Measurements from ENCODE around the gene AGO3. TPM values are rescaled to one million over a fixed set of nuclear protein-coding genes. Genes with fewer than 3 reads are reported as not detected.

Gene AGO3
- total RNA-seq, 4 donors from 2014 or later = 21.2 to 47.8 (median 36.0) TPM

DNA sequence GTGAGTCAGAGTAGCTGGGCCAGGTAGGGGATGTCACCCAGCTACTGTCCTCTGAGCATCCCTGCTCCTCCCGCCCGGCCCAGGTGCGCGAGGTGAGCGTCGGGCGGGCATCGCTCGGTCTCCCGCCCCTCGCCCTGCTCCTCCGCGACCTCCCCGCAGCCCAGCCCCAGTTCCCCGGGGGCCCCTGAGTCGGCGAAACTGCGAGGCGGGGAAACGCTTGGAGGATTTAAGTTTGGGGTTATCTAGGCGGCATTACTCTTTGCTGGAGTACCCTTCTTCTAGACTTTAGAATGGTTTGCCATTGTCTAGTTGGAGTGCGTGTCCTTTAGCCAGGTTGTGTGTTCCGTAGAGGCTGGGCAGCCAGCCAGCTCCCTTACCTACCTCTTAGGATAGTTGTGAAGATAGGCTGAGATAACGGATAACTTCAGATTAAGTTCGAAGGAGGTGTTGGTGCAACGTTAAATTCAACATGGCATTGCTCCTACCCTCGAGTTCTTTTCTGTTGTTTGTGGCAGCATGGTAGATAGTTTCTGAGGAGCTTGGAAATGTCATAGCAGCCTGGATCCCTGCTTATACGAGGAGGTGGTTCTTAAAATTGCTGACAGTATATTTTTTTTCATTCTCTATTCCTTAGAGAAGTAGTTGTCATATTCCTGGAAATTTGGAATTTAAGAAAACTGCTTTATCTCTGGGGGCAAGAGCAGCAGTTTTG lies 697 bp downstream of the AGO3 start:
- intact Hi-C loops (cut with DNase I; ENCODE audit: low total_unique reads) = no loop called here
- peak overlapping the region; percentile 98 to 99 for H3K27ac ChIP-seq
- no peaks in the 10 kb centered on the region for H3K36me3 ChIP-seq
- peak overlapping the region; percentile 75 for H3K4me3 ChIP-seq
- peak in 1 of 2 donors; percentile 40 for DNase-seq
- no peaks in the 10 kb centered on the region for H3K9me3 ChIP-seq
- TF ChIP-seq, protein P1, sequence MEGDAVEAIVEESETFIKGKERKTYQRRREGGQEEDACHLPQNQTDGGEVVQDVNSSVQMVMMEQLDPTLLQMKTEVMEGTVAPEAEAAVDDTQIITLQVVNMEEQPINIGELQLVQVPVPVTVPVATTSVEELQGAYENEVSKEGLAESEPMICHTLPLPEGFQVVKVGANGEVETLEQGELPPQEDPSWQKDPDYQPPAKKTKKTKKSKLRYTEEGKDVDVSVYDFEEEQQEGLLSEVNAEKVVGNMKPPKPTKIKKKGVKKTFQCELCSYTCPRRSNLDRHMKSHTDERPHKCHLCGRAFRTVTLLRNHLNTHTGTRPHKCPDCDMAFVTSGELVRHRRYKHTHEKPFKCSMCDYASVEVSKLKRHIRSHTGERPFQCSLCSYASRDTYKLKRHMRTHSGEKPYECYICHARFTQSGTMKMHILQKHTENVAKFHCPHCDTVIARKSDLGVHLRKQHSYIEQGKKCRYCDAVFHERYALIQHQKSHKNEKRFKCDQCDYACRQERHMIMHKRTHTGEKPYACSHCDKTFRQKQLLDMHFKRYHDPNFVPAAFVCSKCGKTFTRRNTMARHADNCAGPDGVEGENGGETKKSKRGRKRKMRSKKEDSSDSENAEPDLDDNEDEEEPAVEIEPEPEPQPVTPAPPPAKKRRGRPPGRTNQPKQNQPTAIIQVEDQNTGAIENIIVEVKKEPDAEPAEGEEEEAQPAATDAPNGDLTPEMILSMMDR (IDR thresholded peaks at IDR 0.05) = no peak
- no peak for TF ChIP-seq POLR2A (IDR thresholded peaks at IDR 0.05)
- peaks cover 0 to 3% of the 10 kb centered on the region in 2 donors for H3K4me1 ChIP-seq
- no peaks in the 10 kb centered on the region for H3K27me3 ChIP-seq

DNA sequence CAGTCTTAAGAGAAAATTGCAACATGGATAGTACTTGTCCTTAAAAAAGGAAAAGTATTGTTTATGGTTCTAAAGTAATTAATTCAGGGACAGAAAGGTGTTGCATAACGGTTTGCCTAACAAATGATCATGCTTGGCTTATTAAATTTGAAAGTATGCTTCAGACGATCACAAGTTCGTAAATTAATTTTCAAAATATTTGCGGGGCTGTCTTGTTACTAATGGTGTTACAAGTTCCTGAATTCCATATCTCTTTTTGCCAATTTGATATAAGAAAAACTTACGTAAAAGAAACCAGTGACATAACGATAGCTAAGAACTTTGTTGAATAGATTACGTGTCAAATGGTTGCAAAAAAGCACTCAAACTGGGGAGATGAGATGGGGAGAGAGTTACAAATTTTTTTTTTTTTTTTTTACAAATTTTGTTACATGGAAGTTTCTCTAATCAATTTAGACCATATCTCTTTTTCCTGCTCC lies 1.3 kb downstream of the AGO3 start:
- Histone ChIP-seq H3K27me3 (no peaks in the 10 kb centered on the region), H3K27ac (no peak overlapping the region), H3K9me3 (no peaks in the 10 kb centered on the region), H3K4me3 (peak overlapping the region; percentile 75), H3K4me1 (peaks cover 0 to 3% of the 10 kb centered on the region in 2 donors), H3K36me3 (no peaks in the 10 kb centered on the region)
- TF ChIP-seq POLR2A (IDR thresholded peaks at IDR 0.05) = no peak
- TF ChIP-seq, protein P1 (IDR thresholded peaks at IDR 0.05) = no peak
- DNase-seq = no peak
- intact Hi-C loops (cut with DNase I; ENCODE audit: low total_unique reads) = no loop called here

DNA sequence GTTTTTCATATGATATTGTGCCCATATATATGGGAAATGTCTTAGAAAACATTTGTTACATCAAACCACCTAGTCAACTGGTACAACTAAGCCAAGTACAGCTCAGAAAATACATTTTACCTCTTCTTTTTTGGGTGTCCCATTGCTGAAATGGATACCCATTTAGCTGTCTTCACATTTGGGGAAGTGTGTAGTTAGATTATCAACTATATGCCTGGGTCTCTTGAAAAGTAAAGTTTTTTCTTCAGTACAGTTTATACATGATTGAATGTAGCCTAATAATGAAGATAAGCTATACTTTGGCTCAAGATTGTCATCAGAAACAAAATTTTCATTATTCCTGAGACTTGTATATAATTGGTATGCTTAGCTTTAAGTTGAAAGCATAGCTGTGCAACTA lies 2.0 kb downstream of the AGO3 start:
- intact Hi-C loops (cut with DNase I; ENCODE audit: low total_unique reads) = no loop called here
- peaks cover 0 to 3% of the 10 kb centered on the region in 2 donors for H3K4me1 ChIP-seq
- TF ChIP-seq POLR2A (IDR thresholded peaks at IDR 0.05) = no peak
- no peak overlapping the region for H3K27ac ChIP-seq
- H3K9me3 ChIP-seq = no peaks in the 10 kb centered on the region
- no peaks in the 10 kb centered on the region for H3K36me3 ChIP-seq
- no peak for DNase-seq
- no peaks in the 10 kb centered on the region for H3K27me3 ChIP-seq
- H3K4me3 ChIP-seq = no peak overlapping the region

DNA sequence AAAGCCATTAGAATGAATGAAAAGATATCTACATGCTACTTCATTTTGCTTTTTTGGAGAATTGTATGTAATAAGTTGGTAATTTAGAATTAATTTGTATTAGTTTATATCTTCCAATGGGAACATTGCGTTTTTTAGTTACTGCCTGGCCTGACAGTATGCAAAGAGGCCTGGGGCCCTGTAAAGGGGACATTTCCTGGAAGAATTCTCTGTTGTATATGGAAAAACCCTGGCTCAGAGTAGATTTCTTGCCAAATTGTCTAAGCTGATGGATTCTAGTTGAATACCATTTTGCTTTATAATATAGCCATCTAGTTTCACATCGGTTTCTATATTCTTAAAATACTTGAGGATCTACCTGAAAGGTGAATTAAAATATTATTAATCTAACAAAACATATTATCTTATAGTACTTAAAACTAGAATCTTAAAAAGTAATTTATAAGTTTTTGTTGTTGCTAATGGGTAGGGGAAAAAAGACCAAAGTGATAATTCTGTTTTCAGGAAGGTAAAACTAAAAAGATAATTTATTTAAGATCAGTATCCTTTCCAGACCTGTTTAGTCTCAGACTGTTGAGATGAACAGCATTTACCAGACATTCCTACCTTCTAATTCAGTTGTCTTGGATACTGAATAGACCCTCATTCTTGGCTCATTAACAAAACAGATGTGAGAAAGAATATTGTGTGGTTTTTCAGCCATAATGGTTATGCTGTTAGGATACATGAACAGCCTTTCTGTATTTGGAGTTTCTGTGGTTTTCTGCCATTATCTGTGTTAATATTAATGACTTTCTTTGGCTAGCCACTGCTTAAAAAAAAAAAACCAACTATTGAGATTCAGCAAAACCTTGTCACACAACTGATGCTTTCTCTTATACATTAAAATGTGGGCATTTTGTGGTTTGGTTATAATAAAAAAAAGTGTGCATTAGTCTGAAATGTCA lies 4.8 kb downstream of the AGO3 start:
- Histone ChIP-seq H3K9me3 (no peaks in the 10 kb centered on the region), H3K27me3 (no peaks in the 10 kb centered on the region), H3K36me3 (no peaks in the 10 kb centered on the region), H3K27ac (no peak overlapping the region), H3K4me3 (no peak overlapping the region), H3K4me1 (peaks cover 0 to 3% of the 10 kb centered on the region in 2 donors)
- intact Hi-C loops (cut with DNase I; ENCODE audit: low total_unique reads) = no loop called here
- DNase-seq = no peak
- TF ChIP-seq, protein P1 (IDR thresholded peaks at IDR 0.05) = no peak
- TF ChIP-seq POLR2A (IDR thresholded peaks at IDR 0.05) = no peak

DNA sequence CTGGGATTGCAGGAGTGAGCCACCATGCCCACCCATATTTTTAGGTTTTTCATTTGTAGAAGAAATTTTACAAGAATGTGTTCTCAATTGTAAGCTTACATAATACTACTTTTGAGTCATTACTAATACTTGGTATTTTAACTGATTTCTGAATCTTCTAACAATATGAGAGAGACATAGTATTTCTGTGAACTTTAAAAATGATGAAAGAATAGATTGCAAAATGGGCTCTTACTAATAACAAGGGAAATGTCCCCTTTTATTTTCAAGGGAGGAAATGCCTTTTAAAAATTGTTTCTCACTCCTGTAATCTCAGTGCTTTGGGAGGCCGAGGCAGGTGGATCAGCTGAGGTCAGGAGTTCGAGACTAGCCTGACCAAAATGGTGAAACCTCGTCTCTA lies 5.9 kb downstream of the AGO3 start:
- H3K4me3 ChIP-seq = no peak overlapping the region
- no peaks in the 10 kb centered on the region for H3K36me3 ChIP-seq
- intact Hi-C loops (cut with DNase I; ENCODE audit: low total_unique reads) = no loop called here
- TF ChIP-seq, protein P1 (IDR thresholded peaks at IDR 0.05) = no peak
- no peak for TF ChIP-seq POLR2A (IDR thresholded peaks at IDR 0.05)
- H3K27me3 ChIP-seq = no peaks in the 10 kb centered on the region
- no peaks in the 10 kb centered on the region for H3K9me3 ChIP-seq
- H3K27ac ChIP-seq = no peak overlapping the region
- H3K4me1 ChIP-seq = peaks cover 0 to 3% of the 10 kb centered on the region in 2 donors
- DNase-seq = no peak

Data from uterus (tissue), 4 donors.